KMS-11 (cell line): Measurements from ENCODE around the gene GJB3.

Experiments
- H2AFZ ChIP-seq: fragments of 200-600 bp; sonication (generic); 2 replicates; pipeline ENCODE4 v1.6.1; 2016; ENCODE audit warnings: antibody characterized with exemption, mixed run types, low read depth
- H3K27ac ChIP-seq: fragments of 200-600 bp; sonication (generic); 2 replicates; pipeline ENCODE4 v1.6.1; 2016; ENCODE audit warnings: mild to moderate bottlenecking, mixed run types
- H3K27me3 ChIP-seq: fragments of 200-600 bp; sonication (generic); 2 replicates; pipeline ENCODE4 v1.6.1; 2017; ENCODE audit warnings: mild to moderate bottlenecking, low read depth, mixed run types, moderate library complexity; ENCODE audit not compliant: insufficient read depth
- H3K36me3 ChIP-seq: fragments of 200-600 bp; sonication (generic); 2 replicates; pipeline ENCODE4 v1.6.1; 2017; ENCODE audit warnings: mild to moderate bottlenecking, mixed run types; ENCODE audit not compliant: insufficient read depth
- H3K4me1 ChIP-seq: fragments of 200-600 bp; sonication (generic); 2 replicates; pipeline ENCODE4 v1.6.1; 2016; ENCODE audit warnings: mild to moderate bottlenecking, low read depth, mixed run types; ENCODE audit not compliant: poor library complexity, severe bottlenecking
- H3K4me2 ChIP-seq: fragments of 200-600 bp; sonication (generic); 2 replicates; pipeline ENCODE4 v1.7.0; 2016; ENCODE audit warnings: mild to moderate bottlenecking, mixed run types
- H3K4me3 ChIP-seq: fragments of 200-600 bp; sonication (generic); IDR thresholded peaks from 2 replicates; pipeline ENCODE4 v1.6.1; 2017; ENCODE audit warnings: low read depth, low read length, mixed read lengths; ENCODE audit not compliant: insufficient read depth
- H3K79me2 ChIP-seq: fragments of 200-600 bp; sonication (generic); 2 replicates; pipeline ENCODE4 v1.6.1; 2016; ENCODE audit warnings: low read depth, mixed run types; ENCODE audit not compliant: insufficient read depth
- H3K9ac ChIP-seq: fragments of 200-600 bp; sonication (generic); 2 replicates; pipeline ENCODE4 v1.6.1; 2016; ENCODE audit warnings: mild to moderate bottlenecking, mixed run types
- H4K20me1 ChIP-seq: fragments of 200-600 bp; sonication (generic); 2 replicates; pipeline ENCODE4 v1.6.1; 2016; ENCODE audit warnings: mild to moderate bottlenecking, mixed run types; ENCODE audit not compliant: insufficient read depth
- CTCF ChIP-seq: fragments of 200-600 bp; sonication (generic); conservative IDR thresholded peaks from 2 replicates; pipeline ENCODE4 v1.6.1; 2017; ENCODE audit warnings: low read depth, mild to moderate bottlenecking, antibody characterized with exemption, low read length, moderate library complexity, mixed read lengths

Gene GJB3

GRCh38 chr1:34755961-34756360 lies 25.1 kb upstream of the GJB3 start:
- Histone ChIP-seq H3K9ac (no peak overlapping the region), H3K4me1 (no peaks in the 10 kb centered on the region), H3K4me3 (no peak overlapping the region), H3K36me3 (no peaks in the 10 kb centered on the region), H3K27ac (no peak overlapping the region), H4K20me1 (no peaks in the 10 kb centered on the region), H2AFZ (no peak overlapping the region), H3K27me3 (no peaks in the 10 kb centered on the region), H3K4me2 (no peak overlapping the region), H3K79me2 (no peaks in the 10 kb centered on the region)
- TF ChIP-seq CTCF, result no peak

GRCh38 chr1:34757386-34757785 lies 23.6 kb upstream of the GJB3 start:
- Histone ChIP-seq H3K27ac (no peak overlapping the region), H3K4me2 (no peak overlapping the region), H3K27me3 (no peaks in the 10 kb centered on the region)

GRCh38 chr1:34758751-34759150 lies 22.3 kb upstream of the GJB3 start:
- H3K36me3 ChIP-seq, result no peaks in the 10 kb centered on the region
- no peak for TF ChIP-seq CTCF
- H3K27me3 ChIP-seq, result no peaks in the 10 kb centered on the region; the same call in 1 of the 2 replicates
- no peaks in the 10 kb centered on the region for H3K4me1 ChIP-seq
- H3K9ac ChIP-seq, result no peak overlapping the region
- H3K4me3 ChIP-seq, result no peak overlapping the region
- H3K4me2 ChIP-seq, result no peak overlapping the region
- H4K20me1 ChIP-seq, result no peaks in the 10 kb centered on the region
- H3K27ac ChIP-seq, result no peak overlapping the region
- no peak overlapping the region for H2AFZ ChIP-seq
- no peaks in the 10 kb centered on the region for H3K79me2 ChIP-seq

More at GRCh38 chr1:34757386-34757785, 23.6 kb upstream of the GJB3 start:
- Histone ChIP-seq H3K4me3 (no peak overlapping the region), H4K20me1 (no peaks in the 10 kb centered on the region), H3K79me2 (no peaks in the 10 kb centered on the region), H3K4me1 (no peaks in the 10 kb centered on the region), H3K36me3 (no peaks in the 10 kb centered on the region), H2AFZ (no peak overlapping the region), H3K9ac (no peak overlapping the region)
- no peak for TF ChIP-seq CTCF

GRCh38 chr1:34759503-34760357 lies 21.3 kb upstream of the GJB3 start, which contains the start of gene GJB4:
TSS of gene GJB4 (plus strand) at chr1:34759740. CDS start at chr1:34761255, 1,515 bp downstream.
- Histone ChIP-seq H3K4me1 (no peaks in the 10 kb centered on the region), H3K36me3 (no peaks in the 10 kb centered on the region), H2AFZ (no peak within 1 kb of the TSS), H3K9ac (no peak within 1 kb of the TSS), H4K20me1 (no peaks in the 10 kb centered on the region), H3K27ac (no peak within 1 kb of the TSS), H3K79me2 (no peaks in the 10 kb centered on the region), H3K27me3 (no peaks in the 10 kb centered on the region; the same call in 1 of the 2 replicates), H3K4me2 (no peak within 1 kb of the TSS), H3K4me3 (no peak within 1 kb of the TSS)
- TF ChIP-seq CTCF, result no peak
